ENCODE data around the gene ZDHHC20. TPM values are rescaled to one million over a fixed set of nuclear protein-coding genes. Genes with fewer than 3 reads are reported as not detected.
"Not testable (repeated sequence)": the region's sequence is repeated elsewhere in the genome, so short reads cannot be mapped to it uniquely, and the experiment has no call there.

The ZDHHC20 gene
- total RNA-seq, 1 experiment from 2014 or later = 110 TPM

DNA sequence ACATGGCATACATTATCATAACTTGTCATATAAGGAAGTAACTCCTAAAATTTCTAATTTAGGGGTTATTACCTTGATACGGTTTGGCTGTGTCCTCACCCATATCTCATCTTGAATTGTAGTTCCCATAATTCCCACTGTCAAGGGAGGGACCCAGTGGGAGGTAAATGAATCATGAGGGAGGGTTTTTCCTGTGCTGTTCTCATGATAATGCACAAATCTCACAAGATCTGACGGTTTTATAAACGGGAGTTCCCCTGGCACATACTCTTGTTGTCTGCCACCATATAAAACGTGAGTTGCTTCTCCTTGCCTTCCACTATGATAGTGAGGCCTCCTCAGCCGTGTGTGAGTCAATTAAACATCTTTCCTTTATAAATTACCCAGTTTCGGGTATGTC lies 76.0 kb downstream of the ZDHHC20 start:
- Histone ChIP-seq H4K20me1 (ENCODE audit: insufficient read depth) (no peaks in the 10 kb centered on the region), H3K4me2 (ENCODE audit: low read length) (no peak overlapping the region), H3K4me1 (ENCODE audit: control insufficient read depth in 1 of 2, insufficient read depth in 2 of 2, low read length in 2 of 2) (no peaks in the 10 kb centered on the region), H3K79me2 (ENCODE audit: insufficient read depth, low read length) (no peaks in the 10 kb centered on the region), H3K9me2 (ENCODE audit: insufficient read depth) (no peaks in the 10 kb centered on the region), H3K36me3 (ENCODE audit: control insufficient read depth in 1 of 2, insufficient read depth in 2 of 2, low read length in 2 of 2) (peaks cover 17 to 32% of the 10 kb centered on the region in 2 experiments; a peak in 3 of 4 replicates), H3K27ac (ENCODE audit: low read depth, low read length) (no peak overlapping the region), H3K4me3 (replicated peaks in 1 of 2; ENCODE audit: low read depth in 1 of 2, low read length in 2 of 2) (no peak overlapping the region), H3K9me3 (ENCODE audit: control insufficient read depth in 1 of 2, insufficient read depth in 1 of 2, low read depth in 1 of 2, low read length in 2 of 2) (peaks cover 0 to 17% of the 10 kb centered on the region in 2 experiments; a peak in 3 of 4 replicates), H2AFZ (ENCODE audit: low read depth, low read length, poor library complexity, severe bottlenecking) (no peak overlapping the region), H3K9ac (ENCODE audit: low read length) (no peak overlapping the region), H3K27me3 (ENCODE audit: insufficient read depth, low read length) (no peaks in the 10 kb centered on the region)
- no peak for ATAC-seq
- BruUV-seq (replicated peaks) = no TSS peak
- CTCF ChIA-PET = no interaction called here
- DNase-seq (ENCODE audit: low read depth, low spot score) = no peak
- TF ChIP-seq ELF1 (IDR thresholded peaks at IDR 0.05; ENCODE audit: borderline replicate concordance, low read depth) (no peak), ZBTB33 (IDR thresholded peaks at IDR 0.05; ENCODE audit: extremely low read depth, insufficient replicate concordance, low read length) (no peak), EZH2phosphoT487 (IDR thresholded peaks at IDR 0.05; ENCODE audit: borderline replicate concordance) (no peak), JUND (IDR thresholded peaks at IDR 0.05) (no peak)
- RAD21 ChIA-PET (ENCODE audit: low non-redundant PET in 1 of 2, low total read pairs in 2 of 2, uncharacterized antibody in 2 of 2, unreplicated experiment in 2 of 2) = no interaction called here
- POLR2A ChIA-PET = no interaction called here
- intact Hi-C loops (cut with micrococcal nuclease) = no loop called here

DNA sequence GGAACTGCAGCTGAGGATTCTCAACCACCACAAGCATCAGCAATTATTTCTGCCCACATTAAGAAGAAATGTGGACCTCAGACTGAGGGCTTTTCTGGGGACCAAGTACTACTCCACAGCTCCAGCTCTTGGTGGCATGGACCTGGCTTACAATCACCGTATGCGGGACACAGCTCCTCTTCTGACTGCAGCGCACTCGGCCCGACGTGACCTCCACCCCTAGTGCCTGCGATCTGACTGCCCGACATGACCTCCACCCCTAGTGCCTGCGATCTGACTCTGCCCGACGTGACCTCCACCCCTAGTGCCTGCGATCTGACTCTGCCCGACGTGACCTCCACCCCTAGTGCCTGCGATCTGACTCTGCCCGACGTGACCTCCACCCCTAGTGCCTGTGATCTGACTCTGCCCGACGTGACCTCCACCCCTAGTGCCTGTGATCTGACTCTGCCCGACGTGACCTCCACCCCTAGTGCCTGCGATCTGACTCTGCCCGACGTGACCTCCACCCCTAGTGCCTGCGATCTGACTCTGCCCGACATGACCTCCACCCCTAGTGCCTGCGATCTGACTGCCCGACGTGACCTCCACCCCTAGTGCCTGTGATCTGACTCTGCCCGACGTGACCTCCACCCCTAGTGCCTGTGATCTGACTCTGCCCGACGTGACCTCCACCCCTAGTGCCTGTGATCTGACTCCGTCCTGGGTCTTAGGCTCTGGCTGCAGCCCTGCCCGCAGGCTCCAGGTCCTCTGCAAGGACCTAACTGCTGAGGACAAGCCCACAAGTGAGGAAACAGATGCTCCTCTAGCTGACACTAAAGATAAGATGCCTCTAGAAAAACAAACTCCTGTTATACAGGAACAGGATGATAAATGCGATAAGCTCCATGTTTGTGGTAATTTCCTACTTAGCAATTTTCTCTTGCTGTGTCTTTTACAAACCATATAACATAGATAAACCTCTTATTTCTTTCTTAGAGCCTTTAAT lies 81.8 kb downstream of the ZDHHC20 start:
- H3K4me3 ChIP-seq (replicated peaks in 1 of 2; ENCODE audit: low read depth in 1 of 2, low read length in 2 of 2); H3K9me2 ChIP-seq (ENCODE audit: insufficient read depth); intact Hi-C loops (cut with micrococcal nuclease); H3K79me2 ChIP-seq (ENCODE audit: insufficient read depth, low read length); H3K9ac ChIP-seq (ENCODE audit: low read length); H2AFZ ChIP-seq (ENCODE audit: low read depth, low read length, poor library complexity, severe bottlenecking); H4K20me1 ChIP-seq (ENCODE audit: insufficient read depth); H3K27me3 ChIP-seq (ENCODE audit: insufficient read depth, low read length); H3K9me3 ChIP-seq (ENCODE audit: control insufficient read depth in 1 of 2, insufficient read depth in 1 of 2, low read depth in 1 of 2, low read length in 2 of 2); H3K4me1 ChIP-seq (ENCODE audit: control insufficient read depth in 1 of 2, insufficient read depth in 2 of 2, low read length in 2 of 2); RAD21 ChIA-PET (ENCODE audit: low non-redundant PET in 1 of 2, low total read pairs in 2 of 2, uncharacterized antibody in 2 of 2, unreplicated experiment in 2 of 2); H3K27ac ChIP-seq (ENCODE audit: low read depth, low read length); BruUV-seq (replicated peaks); H3K4me2 ChIP-seq (ENCODE audit: low read length); ATAC-seq; CTCF ChIA-PET; POLR2A ChIA-PET; DNase-seq (ENCODE audit: low read depth, low spot score): not testable (repeated sequence)
- H3K36me3 ChIP-seq (ENCODE audit: control insufficient read depth in 1 of 2, insufficient read depth in 2 of 2, low read length in 2 of 2) = peaks cover 5 to 20% of the 10 kb centered on the region in 2 experiments; a peak in 3 of 4 replicates
